IMR-90 (cell line): ENCODE data around the gene THBS1.

ENCODE experiments used
- BHLHE40 ChIP-seq: fragments of 150-350 bp; IDR thresholded peaks from 2 replicates; pipeline ENCODE4 v1.6.1; 2016; ENCODE audit warnings: mild to moderate bottlenecking, low read depth, low read length
- CEBPB ChIP-seq: IDR thresholded peaks from 2 replicates; pipeline ENCODE4 v1.6.1; 2012; ENCODE audit warnings: low read depth, low read length, improper control_type of control experiment
- FOS ChIP-seq: fragments of 150-350 bp; IDR thresholded peaks from 2 replicates; pipeline ENCODE4 v1.6.1; 2016; ENCODE audit warnings: low read depth, low read length
- MAFK ChIP-seq: IDR thresholded peaks from 2 replicates; pipeline ENCODE4 v1.6.1; 2012; ENCODE audit warnings: low read depth, low read length, improper control_type of control experiment
- MAZ ChIP-seq: IDR thresholded peaks from 2 replicates; pipeline ENCODE4 v1.6.1; 2012; ENCODE audit warnings: low read depth, mild to moderate bottlenecking, low read length, improper control_type of control experiment, moderate library complexity, borderline replicate concordance
- MXI1 ChIP-seq: IDR thresholded peaks from 2 replicates; pipeline ENCODE4 v1.6.1; 2012; ENCODE audit warnings: low read depth, mild to moderate bottlenecking, low read length, moderate library complexity, borderline replicate concordance
- POLR2A ChIP-seq: IDR thresholded peaks from 2 replicates; pipeline ENCODE4 v1.6.1; 2012; ENCODE audit warnings: mild to moderate bottlenecking, low read depth, low read length
- RAD21 ChIP-seq: IDR thresholded peaks from 2 replicates; pipeline ENCODE4 v1.6.1; 2012; ENCODE audit warnings: low read length, improper control_type of control experiment
- RCOR1 ChIP-seq: IDR thresholded peaks from 2 replicates; pipeline ENCODE4 v1.6.1; 2012; ENCODE audit warnings: mild to moderate bottlenecking, low read length, improper control_type of control experiment; ENCODE audit not compliant: insufficient replicate concordance
- SMC3 ChIP-seq: fragments of 150-350 bp; IDR thresholded peaks from 2 replicates; pipeline ENCODE4 v1.6.1; 2016; ENCODE audit warnings: low read depth, mild to moderate bottlenecking, antibody characterized with exemption, low read length, moderate library complexity
- TF ChIP-seq, protein P1 (sequence below): conservative IDR thresholded peaks from 2 replicates; pipeline ENCODE4 v1.5.1; 2012; ENCODE audit warnings: mild to moderate bottlenecking, low read depth, low read length, improper control_type of control experiment
- TF ChIP-seq, protein P2 (sequence below): fragments of 150-350 bp; IDR thresholded peaks from 2 replicates; pipeline ENCODE4 v1.6.1; 2017; ENCODE audit warnings: mild to moderate bottlenecking, antibody characterized with exemption, low read length, low read depth
- TF ChIP-seq, protein P3 (sequence below): fragments of 150-350 bp; IDR thresholded peaks from 2 replicates; pipeline ENCODE4 v1.6.1; 2016; ENCODE audit warnings: low read depth, mild to moderate bottlenecking, low read length, moderate library complexity, borderline replicate concordance

DNA sequence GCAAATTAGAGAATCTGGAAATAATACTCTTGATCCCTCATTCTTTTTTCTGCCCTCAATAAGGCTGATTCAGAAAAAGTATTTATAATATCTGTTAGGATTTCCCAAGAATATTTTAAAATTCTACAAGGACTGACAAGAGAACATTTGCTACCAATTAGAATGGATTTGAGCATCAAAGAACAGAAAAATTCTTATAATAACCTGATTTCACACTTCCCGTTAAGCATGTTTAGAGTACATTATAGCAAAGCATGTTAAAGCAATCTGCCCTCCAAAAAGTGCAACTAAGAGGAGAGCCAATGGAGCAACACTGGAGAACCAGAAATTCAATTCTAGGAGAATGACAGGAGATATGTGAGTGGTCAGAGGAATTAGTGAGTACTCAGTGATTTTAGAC, 57.2 kb downstream of the THBS1 start:
- TF ChIP-seq, protein P1, sequence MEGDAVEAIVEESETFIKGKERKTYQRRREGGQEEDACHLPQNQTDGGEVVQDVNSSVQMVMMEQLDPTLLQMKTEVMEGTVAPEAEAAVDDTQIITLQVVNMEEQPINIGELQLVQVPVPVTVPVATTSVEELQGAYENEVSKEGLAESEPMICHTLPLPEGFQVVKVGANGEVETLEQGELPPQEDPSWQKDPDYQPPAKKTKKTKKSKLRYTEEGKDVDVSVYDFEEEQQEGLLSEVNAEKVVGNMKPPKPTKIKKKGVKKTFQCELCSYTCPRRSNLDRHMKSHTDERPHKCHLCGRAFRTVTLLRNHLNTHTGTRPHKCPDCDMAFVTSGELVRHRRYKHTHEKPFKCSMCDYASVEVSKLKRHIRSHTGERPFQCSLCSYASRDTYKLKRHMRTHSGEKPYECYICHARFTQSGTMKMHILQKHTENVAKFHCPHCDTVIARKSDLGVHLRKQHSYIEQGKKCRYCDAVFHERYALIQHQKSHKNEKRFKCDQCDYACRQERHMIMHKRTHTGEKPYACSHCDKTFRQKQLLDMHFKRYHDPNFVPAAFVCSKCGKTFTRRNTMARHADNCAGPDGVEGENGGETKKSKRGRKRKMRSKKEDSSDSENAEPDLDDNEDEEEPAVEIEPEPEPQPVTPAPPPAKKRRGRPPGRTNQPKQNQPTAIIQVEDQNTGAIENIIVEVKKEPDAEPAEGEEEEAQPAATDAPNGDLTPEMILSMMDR = no peak
- no peak for TF ChIP-seq SMC3
- TF ChIP-seq, protein P2, sequence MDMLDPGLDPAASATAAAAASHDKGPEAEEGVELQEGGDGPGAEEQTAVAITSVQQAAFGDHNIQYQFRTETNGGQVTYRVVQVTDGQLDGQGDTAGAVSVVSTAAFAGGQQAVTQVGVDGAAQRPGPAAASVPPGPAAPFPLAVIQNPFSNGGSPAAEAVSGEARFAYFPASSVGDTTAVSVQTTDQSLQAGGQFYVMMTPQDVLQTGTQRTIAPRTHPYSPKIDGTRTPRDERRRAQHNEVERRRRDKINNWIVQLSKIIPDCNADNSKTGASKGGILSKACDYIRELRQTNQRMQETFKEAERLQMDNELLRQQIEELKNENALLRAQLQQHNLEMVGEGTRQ = no peak
- no peak for TF ChIP-seq MXI1
- no peak for TF ChIP-seq POLR2A
- TF ChIP-seq FOS = no peak
- TF ChIP-seq BHLHE40 = no peak
- TF ChIP-seq RCOR1 = no peak
- TF ChIP-seq MAZ = no peak
- no peak for TF ChIP-seq MAFK
- TF ChIP-seq RAD21 = no peak
- TF ChIP-seq CEBPB = no peak
- TF ChIP-seq, protein P3, sequence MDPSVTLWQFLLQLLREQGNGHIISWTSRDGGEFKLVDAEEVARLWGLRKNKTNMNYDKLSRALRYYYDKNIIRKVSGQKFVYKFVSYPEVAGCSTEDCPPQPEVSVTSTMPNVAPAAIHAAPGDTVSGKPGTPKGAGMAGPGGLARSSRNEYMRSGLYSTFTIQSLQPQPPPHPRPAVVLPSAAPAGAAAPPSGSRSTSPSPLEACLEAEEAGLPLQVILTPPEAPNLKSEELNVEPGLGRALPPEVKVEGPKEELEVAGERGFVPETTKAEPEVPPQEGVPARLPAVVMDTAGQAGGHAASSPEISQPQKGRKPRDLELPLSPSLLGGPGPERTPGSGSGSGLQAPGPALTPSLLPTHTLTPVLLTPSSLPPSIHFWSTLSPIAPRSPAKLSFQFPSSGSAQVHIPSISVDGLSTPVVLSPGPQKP = no peak
